Kidney tubule cell (primary cell): ENCODE data around the gene NAA16.
"Not testable (repeated sequence)": the region's sequence is repeated elsewhere in the genome, so short reads cannot be mapped to it uniquely, and the experiment has no call there.

Experiments used
- DNase-seq: peaks from one replicate; pipeline ENCODE4 v3.0.0-alpha.2; 2018; ENCODE audit warnings: low spot score

The NAA16 gene

GRCh38 chr13:41310963-41311405 lies at the start of gene NAA16:
NAA16 (plus strand) TSS chr13:41311267; CDS start chr13:41311529, 262 bp downstream.
- DNase-seq: peak; percentile 93

GRCh38 chr13:41263261-41263971 lies 47.7 kb upstream of the NAA16 start, which contains the start of gene MTRF1:
MTRF1 (minus strand) TSS chr13:41263576; CDS start chr13:41260907, 2,669 bp downstream.
- DNase-seq: peak; percentile 82

DNA sequence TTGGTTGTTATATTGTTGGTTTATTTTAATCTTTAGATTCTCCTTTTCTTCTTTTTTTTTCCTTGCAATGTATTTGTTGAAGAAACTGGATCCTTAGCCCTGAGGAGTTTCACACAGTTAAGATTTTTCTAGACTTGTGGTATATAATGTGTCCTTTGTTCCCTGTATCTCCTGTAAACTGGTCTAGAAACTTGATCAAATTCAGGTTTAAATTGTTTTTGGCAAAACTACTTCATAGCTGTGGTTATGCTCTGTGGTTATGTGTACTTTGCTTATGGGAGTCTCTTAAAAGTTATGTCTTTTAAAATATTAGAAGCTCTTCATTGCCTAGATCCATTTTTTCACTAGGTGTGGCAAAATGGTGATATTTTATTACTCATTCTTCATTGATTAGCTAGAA lies 44.0 kb upstream of the NAA16 start:
- DNase-seq: no peak

DNA sequence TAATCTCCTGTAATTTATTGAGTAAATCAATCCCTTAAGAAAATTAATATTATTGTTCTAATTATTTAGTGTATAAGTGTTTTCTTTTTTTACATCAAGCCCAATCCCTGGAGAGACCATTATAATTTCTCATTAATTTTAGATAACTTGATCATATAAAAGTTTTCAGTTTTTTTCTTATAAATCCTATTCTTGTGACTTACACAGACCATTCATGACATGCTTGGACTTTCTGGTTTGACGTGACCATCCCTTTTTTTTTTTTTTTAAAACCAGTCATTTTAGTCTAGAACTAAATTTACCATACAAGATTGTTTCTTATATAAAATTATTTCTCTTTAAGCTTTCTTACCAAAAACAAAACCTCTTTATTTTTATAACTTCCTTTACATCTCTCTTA lies 42.3 kb upstream of the NAA16 start:
- DNase-seq: peak; percentile 47

DNA sequence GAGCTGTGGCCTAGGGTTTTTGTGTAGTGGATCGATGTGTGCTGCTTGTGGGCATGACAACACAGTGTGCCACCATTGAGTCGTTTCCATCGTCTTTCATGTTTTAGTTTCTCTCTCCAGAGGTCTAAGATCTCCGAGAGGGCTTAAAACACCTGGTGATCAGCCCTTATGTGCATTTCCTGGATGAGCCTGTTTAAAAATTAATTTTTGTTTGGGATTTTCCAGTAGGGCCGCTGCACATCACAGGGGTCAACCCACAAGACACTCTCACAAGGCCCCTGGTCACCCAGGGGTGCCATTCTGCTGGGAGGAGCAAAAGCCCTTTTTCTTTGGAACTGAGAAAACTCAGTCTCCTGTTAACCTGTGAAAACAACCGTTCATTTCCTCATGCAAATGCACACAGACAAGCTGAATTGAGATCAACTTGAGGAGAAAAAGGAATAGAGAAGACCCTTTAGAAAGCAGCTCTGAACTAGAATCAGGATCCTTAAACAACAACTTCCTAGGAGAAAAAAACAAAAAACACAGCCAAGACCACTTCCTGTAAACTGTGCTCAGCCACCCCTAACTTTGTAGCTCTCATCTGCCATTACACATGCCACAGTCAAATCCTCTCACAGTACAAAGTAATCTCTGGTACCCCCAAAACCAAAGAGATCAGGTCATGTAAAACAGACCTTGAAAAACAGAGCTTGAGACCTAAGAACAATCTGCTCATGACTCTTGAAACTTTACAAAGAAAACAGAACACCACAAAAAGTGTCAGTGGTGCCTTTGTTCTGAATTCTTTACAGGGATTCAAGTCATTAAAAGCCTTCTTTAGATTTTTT lies 39.4 kb upstream of the NAA16 start:
- DNase-seq: peak; percentile 60

- DNase-seq: peak; percentile 69
Observed at GRCh38 chr13:41273831-41274441, 37.1 kb upstream of the NAA16 start.

- no peak for DNase-seq
Observed at GRCh38 chr13:41274881-41275280, 36.2 kb upstream of the NAA16 start.

- no peak for DNase-seq
Observed at GRCh38 chr13:41276824-41277223, 34.2 kb upstream of the NAA16 start.

- DNase-seq: not testable (repeated sequence)
Observed at GRCh38 chr13:41279156-41279555, 31.9 kb upstream of the NAA16 start.

DNA sequence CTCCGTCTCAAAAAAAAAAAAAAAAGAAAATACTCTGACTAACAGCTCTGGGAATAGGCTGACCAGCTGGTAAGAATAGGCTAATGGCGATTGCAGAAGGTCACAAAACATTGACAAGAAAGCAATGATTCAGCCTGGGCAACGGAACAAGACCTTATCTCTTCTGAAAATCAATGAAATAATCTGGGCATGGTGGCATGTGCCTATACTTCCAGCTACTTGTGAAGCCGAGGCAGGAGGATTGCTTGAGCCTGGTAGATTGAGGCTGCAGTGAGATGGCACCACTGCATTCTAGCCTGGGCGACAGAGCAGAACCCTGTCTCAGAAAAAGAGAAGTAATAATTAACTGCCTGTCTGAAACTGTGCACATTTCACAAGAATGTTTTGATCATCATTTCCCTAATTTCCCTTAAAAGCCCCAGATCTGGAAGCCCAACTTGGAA lies 28.9 kb upstream of the NAA16 start:
- peak; percentile 82 for DNase-seq

- DNase-seq: peak; percentile 97
Observed at GRCh38 chr13:41284512-41285288, 26.4 kb upstream of the NAA16 start.

GRCh38 chr13:41286370-41286769 lies 24.7 kb upstream of the NAA16 start:
- no peak for DNase-seq

- no peak for DNase-seq
Observed at GRCh38 chr13:41289463-41289881, 21.6 kb upstream of the NAA16 start.

DNA sequence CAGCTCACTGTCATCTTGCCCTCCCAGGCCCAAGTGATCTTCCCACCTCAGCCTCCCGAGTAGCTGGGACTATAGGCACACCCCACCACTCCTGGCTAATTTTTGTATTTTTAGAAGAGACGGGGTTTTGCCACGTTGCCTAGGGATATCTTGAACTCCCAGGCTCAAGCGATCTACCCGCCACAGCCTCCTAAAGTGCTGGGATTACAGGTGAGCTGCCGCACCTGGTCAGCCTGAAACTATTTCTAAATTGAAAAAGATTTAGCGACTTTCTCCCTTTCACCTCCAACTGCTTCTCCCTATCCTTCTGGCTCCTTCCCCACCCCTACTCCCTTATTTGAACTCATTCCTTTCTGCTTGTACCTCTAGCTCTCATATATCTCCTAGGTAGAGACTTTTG lies 19.8 kb upstream of the NAA16 start:
- DNase-seq: no peak

- no peak for DNase-seq
Observed at GRCh38 chr13:41293272-41293671, 17.8 kb upstream of the NAA16 start.

DNA sequence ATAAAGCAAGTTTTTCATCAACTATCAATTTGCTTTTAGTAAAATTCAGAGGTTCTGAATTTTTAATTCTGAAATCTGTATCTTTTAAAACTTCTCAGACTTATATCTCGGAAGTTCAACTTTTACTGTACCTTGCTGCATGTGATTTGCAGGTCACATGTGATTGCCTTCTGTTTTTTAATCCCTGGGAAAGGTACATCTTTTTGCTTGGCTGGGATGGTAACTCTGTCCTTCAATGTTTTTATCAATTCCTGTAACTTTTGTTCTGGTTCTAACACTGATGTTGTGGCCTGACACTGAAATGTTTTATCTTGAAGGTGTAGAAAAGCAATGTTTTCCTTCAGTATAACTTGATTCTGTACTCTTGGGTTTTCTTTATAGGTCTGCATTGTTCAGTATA lies 16.2 kb upstream of the NAA16 start:
- DNase-seq: no peak

GRCh38 chr13:41295973-41296372 lies 15.1 kb upstream of the NAA16 start:
- DNase-seq: no peak

- DNase-seq: no peak
Observed at GRCh38 chr13:41296879-41297646, 14.0 kb upstream of the NAA16 start.

GRCh38 chr13:41299316-41300094 lies 11.6 kb upstream of the NAA16 start:
- no peak for DNase-seq

- no peak for DNase-seq
Observed at GRCh38 chr13:41302743-41303142, 8.3 kb upstream of the NAA16 start.
